Central memory CD8-positive, alpha-beta T cell (primary cell): ENCODE measurements around the gene CA10.

Source experiments
- ATAC-seq: fragments of 150-1000 bp; cut with Tn5 transposase; replicated peaks from 2 replicates; pipeline ENCODE4 v1.10.0; 2022; ENCODE audit warnings: mild to moderate bottlenecking, moderate FRiP score, moderate number of reproducible peaks; ENCODE audit not compliant: poor library complexity, severe bottlenecking; ENCODE audit errors: extremely low read depth
- DNase-seq, 2 donors: peaks; one replicate each; pipeline ENCODE4 v3.0.0; 2021; ENCODE audit warnings: low spot score in 2 of 2
- H3K27ac Mint-ChIP-seq: one replicate; pipeline ENCODE4 v1.8.0; 2022; ENCODE audit warnings: low read depth, mild to moderate bottlenecking, moderate library complexity, mixed read lengths
- H3K27me3 Mint-ChIP-seq: one replicate; pipeline ENCODE4 v1.8.0; 2022; ENCODE audit warnings: mixed read lengths
- H3K36me3 Mint-ChIP-seq: one replicate; pipeline ENCODE4 v1.8.0; 2022; ENCODE audit warnings: mild to moderate bottlenecking, moderate library complexity, mixed read lengths; ENCODE audit not compliant: insufficient read depth
- H3K4me1 Mint-ChIP-seq: one replicate; pipeline ENCODE4 v1.8.0; 2022; ENCODE audit warnings: mixed read lengths
- H3K4me3 Mint-ChIP-seq: one replicate; pipeline ENCODE4 v1.8.0; 2022; ENCODE audit warnings: mild to moderate bottlenecking, moderate library complexity, mixed read lengths
- H3K9me3 Mint-ChIP-seq: one replicate; pipeline ENCODE4 v1.8.0; 2022; ENCODE audit warnings: mixed read lengths

The CA10 gene

GRCh38 chr17:52156576-52157570 lies 1.6 kb downstream of the CA10 start:
- Mint-ChIP-seq H3K4me3 (no peak overlapping the region), H3K27me3 (peaks cover 45% of the 10 kb centered on the region), H3K27ac (no peak overlapping the region), H3K9me3 (peaks cover 6% of the 10 kb centered on the region), H3K36me3 (no peaks in the 10 kb centered on the region), H3K4me1 (no peaks in the 10 kb centered on the region)
- DNase-seq (no peak), ATAC-seq (no peak)

- ATAC-seq (no peak), DNase-seq (no peak)
- peaks cover 42% of the 10 kb centered on the region for H3K27me3 Mint-ChIP-seq
- H3K36me3 Mint-ChIP-seq: no peaks in the 10 kb centered on the region
- H3K27ac Mint-ChIP-seq: no peak overlapping the region
- peaks cover 5% of the 10 kb centered on the region for H3K9me3 Mint-ChIP-seq
- H3K4me3 Mint-ChIP-seq: no peak overlapping the region
- H3K4me1 Mint-ChIP-seq: no peaks in the 10 kb centered on the region
Observed at GRCh38 chr17:52155301-52155700, 3.2 kb downstream of the CA10 start.

GRCh38 chr17:52154466-52154865 lies 4.0 kb downstream of the CA10 start:
- no peak for DNase-seq
- H3K4me1 Mint-ChIP-seq: no peaks in the 10 kb centered on the region
- no peaks in the 10 kb centered on the region for H3K36me3 Mint-ChIP-seq
- H3K27ac Mint-ChIP-seq: no peak overlapping the region
- peaks cover 34% of the 10 kb centered on the region for H3K27me3 Mint-ChIP-seq
- no peak overlapping the region for H3K4me3 Mint-ChIP-seq
- H3K9me3 Mint-ChIP-seq: peaks cover 5% of the 10 kb centered on the region
- no peak for ATAC-seq

- no peaks in the 10 kb centered on the region for H3K36me3 Mint-ChIP-seq
- H3K4me1 Mint-ChIP-seq: no peaks in the 10 kb centered on the region
- no peak overlapping the region for H3K4me3 Mint-ChIP-seq
- H3K27ac Mint-ChIP-seq: no peak overlapping the region
- DNase-seq (no peak), ATAC-seq (no peak)
- peaks cover 5% of the 10 kb centered on the region for H3K27me3 Mint-ChIP-seq
- H3K9me3 Mint-ChIP-seq: peaks cover 5% of the 10 kb centered on the region
Observed at GRCh38 chr17:52150935-52151334, 7.6 kb downstream of the CA10 start.

- DNase-seq (no peak), ATAC-seq (no peak)
- no peak overlapping the region for H3K27ac Mint-ChIP-seq
- no peaks in the 10 kb centered on the region for H3K36me3 Mint-ChIP-seq
- peaks cover 5% of the 10 kb centered on the region for H3K9me3 Mint-ChIP-seq
- H3K4me1 Mint-ChIP-seq: no peaks in the 10 kb centered on the region
- no peaks in the 10 kb centered on the region for H3K27me3 Mint-ChIP-seq
- no peak overlapping the region for H3K4me3 Mint-ChIP-seq
Observed at GRCh38 chr17:52149626-52150025, 8.9 kb downstream of the CA10 start.

- DNase-seq (no peak), ATAC-seq (no peak)
- Mint-ChIP-seq H3K27ac (no peak overlapping the region), H3K27me3 (no peaks in the 10 kb centered on the region), H3K4me1 (no peaks in the 10 kb centered on the region), H3K36me3 (no peaks in the 10 kb centered on the region), H3K4me3 (no peak overlapping the region), H3K9me3 (peaks cover 5% of the 10 kb centered on the region)
Observed at GRCh38 chr17:52148969-52149351, 9.6 kb downstream of the CA10 start.

- Mint-ChIP-seq H3K27me3 (no peaks in the 10 kb centered on the region), H3K27ac (no peak overlapping the region), H3K4me3 (no peak overlapping the region), H3K9me3 (peaks cover 5% of the 10 kb centered on the region), H3K36me3 (no peaks in the 10 kb centered on the region), H3K4me1 (no peaks in the 10 kb centered on the region)
- DNase-seq: no peak
- ATAC-seq: no peak
Observed at GRCh38 chr17:52148288-52148968, 10.1 kb downstream of the CA10 start.

- Mint-ChIP-seq H3K27me3 (no peaks in the 10 kb centered on the region), H3K4me3 (no peak overlapping the region), H3K4me1 (no peaks in the 10 kb centered on the region), H3K27ac (no peak overlapping the region), H3K9me3 (peaks cover 5% of the 10 kb centered on the region), H3K36me3 (no peaks in the 10 kb centered on the region)
- no peak for DNase-seq
- ATAC-seq: no peak
Observed at GRCh38 chr17:52147872-52148271, 10.6 kb downstream of the CA10 start.

GRCh38 chr17:52147431-52147830 lies 11.1 kb downstream of the CA10 start:
- no peaks in the 10 kb centered on the region for H3K27me3 Mint-ChIP-seq
- DNase-seq (no peak), ATAC-seq (no peak)
- H3K4me3 Mint-ChIP-seq: no peak overlapping the region
- no peaks in the 10 kb centered on the region for H3K4me1 Mint-ChIP-seq
- no peaks in the 10 kb centered on the region for H3K36me3 Mint-ChIP-seq
- no peak overlapping the region for H3K27ac Mint-ChIP-seq
- H3K9me3 Mint-ChIP-seq: peaks cover 5% of the 10 kb centered on the region

- H3K4me1 Mint-ChIP-seq: no peaks in the 10 kb centered on the region
- H3K4me3 Mint-ChIP-seq: no peak overlapping the region
- H3K9me3 Mint-ChIP-seq: peaks cover 5% of the 10 kb centered on the region
- no peaks in the 10 kb centered on the region for H3K27me3 Mint-ChIP-seq
- no peaks in the 10 kb centered on the region for H3K36me3 Mint-ChIP-seq
- H3K27ac Mint-ChIP-seq: no peak overlapping the region
- DNase-seq (no peak), ATAC-seq (no peak)
Observed at GRCh38 chr17:52145476-52145875, 13.0 kb downstream of the CA10 start.

GRCh38 chr17:52143542-52143941 lies 15.0 kb downstream of the CA10 start:
- H3K4me1 Mint-ChIP-seq: no peaks in the 10 kb centered on the region
- no peaks in the 10 kb centered on the region for H3K27me3 Mint-ChIP-seq
- no peaks in the 10 kb centered on the region for H3K36me3 Mint-ChIP-seq
- no peak for DNase-seq
- no peak overlapping the region for H3K4me3 Mint-ChIP-seq
- H3K9me3 Mint-ChIP-seq: no peaks in the 10 kb centered on the region
- H3K27ac Mint-ChIP-seq: no peak overlapping the region
- ATAC-seq: no peak

GRCh38 chr17:52140601-52141000 lies 17.9 kb downstream of the CA10 start:
- no peaks in the 10 kb centered on the region for H3K4me1 Mint-ChIP-seq

GRCh38 chr17:52138752-52139151 lies 19.8 kb downstream of the CA10 start:
- no peak overlapping the region for H3K27ac Mint-ChIP-seq
- H3K9me3 Mint-ChIP-seq: no peaks in the 10 kb centered on the region
- no peaks in the 10 kb centered on the region for H3K27me3 Mint-ChIP-seq
- DNase-seq (no peak), ATAC-seq (no peak)
- no peaks in the 10 kb centered on the region for H3K4me1 Mint-ChIP-seq
- H3K36me3 Mint-ChIP-seq: no peaks in the 10 kb centered on the region
- no peak overlapping the region for H3K4me3 Mint-ChIP-seq

More at GRCh38 chr17:52140601-52141000, 17.9 kb downstream of the CA10 start:
- no peak overlapping the region for H3K4me3 Mint-ChIP-seq
- no peak overlapping the region for H3K27ac Mint-ChIP-seq
- DNase-seq (no peak), ATAC-seq (no peak)
- no peaks in the 10 kb centered on the region for H3K27me3 Mint-ChIP-seq
- no peaks in the 10 kb centered on the region for H3K9me3 Mint-ChIP-seq
- H3K36me3 Mint-ChIP-seq: no peaks in the 10 kb centered on the region
